Measurements from ENCODE around the gene PIMREG.
A peak's percentile ranks its signal among the peaks of the same experiment; 100 is the strongest.

GRCh38 chr17:6413065-6413464, 31.2 kb upstream of the PIMREG start:
- peak in 3 of 6 experiments; percentile 14 to 18 (median 16) for TF ChIP-seq CTCF (IDR thresholded peaks at IDR 0.05)
- no peak for TF ChIP-seq POLR2AphosphoS5 (IDR thresholded peaks at IDR 0.05)
- TF ChIP-seq POLR2A (IDR thresholded peaks at IDR 0.05), result no peak
- TF ChIP-seq EP300 (IDR thresholded peaks at IDR 0.05), result no peak
